Hepatocyte (in vitro differentiated cells): ENCODE data around the gene ADCY1.

Experiments
- EZH2 ChIP-seq: fragments of 200-600 bp; sonication (generic); IDR thresholded peaks from 2 replicates; pipeline ENCODE4 v1.6.1; 2016; ENCODE audit warnings: antibody characterized with exemption, mild to moderate bottlenecking, borderline replicate concordance
- EZH2phosphoT487 ChIP-seq: fragments of 200-600 bp; sonication (generic); IDR thresholded peaks from one replicate; pipeline ENCODE4 v1.6.1; 2018; ENCODE audit warnings: antibody characterized with exemption, mild to moderate bottlenecking, low read depth, moderate library complexity; ENCODE audit not compliant: unreplicated experiment, severe bottlenecking
- TF ChIP-seq, protein P1 (sequence below): fragments of 200-600 bp; sonication (generic); IDR thresholded peaks from 2 replicates; pipeline ENCODE4 v1.5.1; 2016; ENCODE audit warnings: antibody characterized with exemption, mild to moderate bottlenecking; ENCODE audit not compliant: poor library complexity

DNA sequence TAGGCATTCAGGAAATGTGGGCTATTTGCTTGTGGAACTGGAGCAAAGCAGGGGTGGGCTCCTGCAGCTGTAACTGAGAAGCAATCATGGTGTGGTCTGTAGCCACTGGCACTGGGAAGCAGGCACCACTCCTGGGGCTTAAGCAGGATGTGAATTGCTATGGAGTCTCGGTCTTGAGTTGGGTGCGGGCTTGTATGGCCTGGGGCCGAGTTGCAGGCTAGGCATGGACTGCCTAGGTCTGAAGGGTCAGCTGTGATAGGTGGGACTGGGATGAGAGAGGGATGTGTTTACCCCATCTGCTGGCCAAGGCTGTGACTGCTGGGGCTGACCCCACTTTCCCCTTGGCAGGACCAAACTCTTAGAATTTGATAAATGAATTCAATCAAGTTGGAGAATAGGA, 43.0 kb downstream of the ADCY1 start:
- TF ChIP-seq, protein P1, sequence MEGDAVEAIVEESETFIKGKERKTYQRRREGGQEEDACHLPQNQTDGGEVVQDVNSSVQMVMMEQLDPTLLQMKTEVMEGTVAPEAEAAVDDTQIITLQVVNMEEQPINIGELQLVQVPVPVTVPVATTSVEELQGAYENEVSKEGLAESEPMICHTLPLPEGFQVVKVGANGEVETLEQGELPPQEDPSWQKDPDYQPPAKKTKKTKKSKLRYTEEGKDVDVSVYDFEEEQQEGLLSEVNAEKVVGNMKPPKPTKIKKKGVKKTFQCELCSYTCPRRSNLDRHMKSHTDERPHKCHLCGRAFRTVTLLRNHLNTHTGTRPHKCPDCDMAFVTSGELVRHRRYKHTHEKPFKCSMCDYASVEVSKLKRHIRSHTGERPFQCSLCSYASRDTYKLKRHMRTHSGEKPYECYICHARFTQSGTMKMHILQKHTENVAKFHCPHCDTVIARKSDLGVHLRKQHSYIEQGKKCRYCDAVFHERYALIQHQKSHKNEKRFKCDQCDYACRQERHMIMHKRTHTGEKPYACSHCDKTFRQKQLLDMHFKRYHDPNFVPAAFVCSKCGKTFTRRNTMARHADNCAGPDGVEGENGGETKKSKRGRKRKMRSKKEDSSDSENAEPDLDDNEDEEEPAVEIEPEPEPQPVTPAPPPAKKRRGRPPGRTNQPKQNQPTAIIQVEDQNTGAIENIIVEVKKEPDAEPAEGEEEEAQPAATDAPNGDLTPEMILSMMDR = no peak
- TF ChIP-seq EZH2phosphoT487 (no peak), EZH2 (no peak)
